LNCAP (cell line): ENCODE data around the gene TCEANC2.

Experiments used
- CTCF ChIP-seq: fragments of 450-650 bp; IDR thresholded peaks from 2 replicates; pipeline ENCODE4 v1.5.1; 2017; ENCODE audit warnings: mild to moderate bottlenecking

The TCEANC2 gene

GRCh38 chr1:54132495-54132894 lies 79.1 kb downstream of the TCEANC2 start:
- no peak for TF ChIP-seq CTCF

GRCh38 chr1:54134295-54134694 lies 80.9 kb downstream of the TCEANC2 start:
- TF ChIP-seq CTCF = no peak

- TF ChIP-seq CTCF = no peak
These were observed 82.2 kb downstream of the TCEANC2 start for GRCh38 chr1:54135436-54136120.

GRCh38 chr1:54136269-54136896 lies 83.0 kb downstream of the TCEANC2 start:
- no peak for TF ChIP-seq CTCF

GRCh38 chr1:54136963-54137533 lies 83.6 kb downstream of the TCEANC2 start:
- no peak for TF ChIP-seq CTCF

GRCh38 chr1:54137534-54138061 lies 84.2 kb downstream of the TCEANC2 start:
- TF ChIP-seq CTCF = no peak

- no peak for TF ChIP-seq CTCF
These were observed 85.6 kb downstream of the TCEANC2 start for GRCh38 chr1:54138994-54139393.
